ENCODE measurements around the gene EPSTI1.

Gene EPSTI1

DNA sequence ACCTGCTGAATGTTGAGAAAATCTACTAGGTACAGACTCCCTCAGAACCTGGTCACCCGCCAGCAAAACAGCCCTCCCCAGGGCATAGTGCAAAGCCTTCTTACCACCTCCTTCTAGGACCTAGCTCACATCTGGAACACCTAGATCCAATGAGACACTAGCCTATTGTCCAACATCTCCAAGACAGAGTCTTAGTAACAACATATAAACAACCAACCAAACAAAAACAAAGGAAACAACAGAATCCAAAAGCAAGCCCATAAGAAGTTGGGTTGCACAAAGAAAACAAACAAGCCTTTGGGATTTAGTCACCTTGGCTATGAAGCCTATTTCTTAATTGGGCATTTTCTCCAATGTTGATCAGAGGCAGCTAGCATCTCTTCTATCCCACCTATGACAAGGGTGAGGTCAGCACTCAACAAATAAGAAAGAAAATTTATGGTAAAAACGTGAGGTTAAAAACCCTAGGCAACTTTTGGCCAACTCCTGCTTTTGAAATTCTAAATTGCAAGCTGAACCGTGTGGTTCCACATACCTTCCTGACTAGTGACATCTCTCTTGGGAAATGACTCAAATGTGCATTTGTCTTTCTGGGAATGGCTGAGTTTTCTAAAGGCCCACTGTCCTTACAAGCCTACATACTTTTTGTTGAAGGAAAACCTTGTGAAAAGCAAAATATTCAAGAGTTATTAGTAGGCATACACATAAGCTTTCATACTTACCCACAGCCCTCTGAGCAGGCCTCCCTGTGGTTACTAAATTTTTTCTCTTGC, 144.0 kb downstream of the EPSTI1 start:
- DNase-seq (ENCODE audit: low read depth): no peak

DNA sequence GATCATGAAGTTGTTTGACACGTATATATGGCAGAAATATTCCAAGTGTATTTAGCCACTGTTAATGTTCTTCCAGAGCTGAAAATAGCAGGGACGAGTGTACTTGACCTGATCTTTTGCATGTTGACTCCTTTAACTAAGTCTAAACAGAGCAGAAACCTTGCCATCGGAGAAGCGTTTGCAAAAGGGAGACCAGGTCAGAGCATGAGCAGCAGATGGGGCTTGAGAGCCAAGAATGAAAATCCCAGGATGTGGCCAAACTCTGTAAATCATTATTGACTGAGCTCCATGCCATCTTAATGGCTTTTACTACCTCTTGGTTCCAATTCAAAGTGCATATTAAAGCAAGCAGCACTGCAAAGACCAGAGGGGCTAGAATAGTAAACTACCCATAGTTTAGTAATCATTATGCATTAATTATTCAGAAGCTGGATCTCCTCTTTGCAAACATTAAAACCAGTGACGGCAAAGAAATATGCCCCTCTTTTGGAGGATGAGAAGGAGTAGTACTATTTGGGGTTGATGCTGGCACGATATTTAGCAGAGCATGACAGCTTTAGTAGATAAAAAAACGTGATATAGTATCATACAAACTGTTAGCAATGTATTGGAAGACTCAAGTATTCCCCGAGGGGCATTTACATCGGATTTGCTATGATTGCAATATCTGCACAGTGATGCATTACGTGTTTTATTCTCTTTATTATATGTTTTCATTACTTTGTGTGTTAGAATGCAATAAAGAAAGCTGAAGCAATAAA, 154.9 kb downstream of the EPSTI1 start:
- DNase-seq (ENCODE audit: low read depth): no peak
